ENCODE results near the gene EPS8L1.

EPS8L1 gene

DNA sequence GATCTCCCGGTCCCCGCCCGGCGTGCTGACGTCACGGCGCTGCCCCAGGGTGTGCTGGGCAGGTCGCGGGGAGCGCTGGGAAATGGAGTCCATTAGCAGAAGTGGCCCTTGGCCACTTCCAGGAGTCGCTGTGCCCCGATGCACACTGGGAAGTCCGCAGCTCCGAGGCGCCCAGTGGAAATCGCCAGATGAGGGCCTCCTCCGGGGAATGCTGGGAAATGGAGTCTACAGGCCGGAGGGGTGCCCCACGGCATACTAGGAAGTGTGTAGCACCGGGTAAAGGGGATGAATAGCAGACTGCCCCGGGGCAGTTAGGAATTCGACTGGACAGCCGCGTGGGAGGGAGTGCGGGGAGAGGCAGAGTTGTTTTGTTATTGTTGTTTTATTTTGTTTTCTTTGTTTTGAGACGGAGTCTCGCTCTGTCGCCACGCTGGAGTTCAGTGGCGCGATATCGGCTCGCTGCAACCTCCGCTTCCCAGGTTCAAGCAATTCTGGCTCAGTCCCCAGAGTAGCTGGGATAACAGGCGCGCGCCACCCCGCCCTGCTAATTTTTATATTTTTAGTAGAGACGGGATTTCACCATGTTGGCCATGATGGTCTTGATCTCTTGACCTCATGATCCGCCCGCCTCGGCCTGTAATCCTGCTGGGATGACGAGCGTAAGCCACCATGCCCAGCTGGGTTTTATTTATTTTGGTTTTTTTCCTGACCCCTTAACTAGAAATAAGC, 42.2 kb downstream of the EPS8L1 start:
- peak overlapping the region; percentile 90 for H3K27ac Mint-ChIP-seq
- peak overlapping the region; percentile 96 for H3K4me3 Mint-ChIP-seq
- no peaks in the 10 kb centered on the region for H3K9me3 Mint-ChIP-seq
- H3K27me3 Mint-ChIP-seq (ENCODE audit: low read depth), result peaks cover under 1% of the 10 kb centered on the region
- H3K36me3 Mint-ChIP-seq (ENCODE audit: low read depth), result peaks cover 4% of the 10 kb centered on the region
- H3K4me1 Mint-ChIP-seq (ENCODE audit: low read depth), result peaks cover 28% of the 10 kb centered on the region

DNA sequence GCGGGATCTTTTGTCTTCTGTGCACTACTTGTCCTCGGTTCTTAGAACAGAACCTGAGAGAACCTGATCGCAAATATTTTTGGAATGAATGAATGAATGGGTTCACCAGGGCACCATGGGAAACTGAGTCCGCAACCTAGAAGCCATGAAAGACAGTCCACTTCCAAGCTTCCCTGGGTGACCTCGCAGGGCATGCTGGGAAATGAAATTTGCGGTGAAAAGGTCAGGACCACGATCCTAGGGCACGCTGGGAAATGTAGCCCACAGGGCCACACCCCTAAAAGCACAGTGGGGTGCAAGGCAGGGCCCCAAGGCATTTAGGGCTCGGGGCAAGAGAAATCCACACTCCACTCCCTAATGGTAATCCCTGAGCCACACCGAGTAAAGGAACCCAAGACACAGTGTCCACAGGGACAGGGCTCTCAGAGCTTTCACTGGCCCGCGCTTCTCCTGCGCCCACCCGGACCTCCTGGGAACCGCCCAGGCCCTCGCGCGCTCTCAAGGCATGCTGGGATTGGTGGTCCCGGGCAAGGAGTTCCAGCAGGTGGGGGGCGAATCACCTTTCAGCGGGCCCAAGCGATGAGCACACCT, 42.8 kb downstream of the EPS8L1 start:
- Mint-ChIP-seq H3K27me3 (ENCODE audit: low read depth) (peaks cover 7% of the 10 kb centered on the region), H3K27ac (peak overlapping the region; percentile 90), H3K4me3 (peak overlapping the region; percentile 96), H3K36me3 (ENCODE audit: low read depth) (peaks cover 4% of the 10 kb centered on the region), H3K9me3 (no peaks in the 10 kb centered on the region), H3K4me1 (ENCODE audit: low read depth) (peaks cover 28% of the 10 kb centered on the region)

DNA sequence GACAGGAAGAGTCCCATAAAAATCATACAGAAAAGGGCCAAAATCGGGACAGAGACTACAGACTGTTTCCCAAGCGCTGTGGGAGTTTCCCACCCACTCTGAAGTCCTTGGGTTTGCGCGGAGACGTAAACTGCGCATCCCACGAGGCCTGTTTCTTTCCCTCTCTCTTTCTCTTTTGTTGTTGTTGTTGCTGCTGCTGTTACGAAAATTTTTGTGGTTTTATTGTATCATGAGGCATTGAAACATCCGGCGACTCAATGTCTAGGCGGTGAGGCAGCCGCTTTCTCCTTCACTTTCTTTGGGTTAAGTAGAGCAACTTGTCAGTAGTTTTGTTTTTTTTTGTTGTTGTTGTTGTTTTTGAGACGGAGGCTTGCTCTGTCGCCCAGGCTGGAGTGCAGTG, 43.4 kb downstream of the EPS8L1 start:
- peak overlapping the region; percentile 6 for H3K27ac Mint-ChIP-seq
- H3K4me1 Mint-ChIP-seq (ENCODE audit: low read depth), result peaks cover 28% of the 10 kb centered on the region
- H3K36me3 Mint-ChIP-seq (ENCODE audit: low read depth), result peaks cover 4% of the 10 kb centered on the region
- H3K27me3 Mint-ChIP-seq (ENCODE audit: low read depth), result peaks cover 13% of the 10 kb centered on the region
- H3K9me3 Mint-ChIP-seq, result no peaks in the 10 kb centered on the region
- H3K4me3 Mint-ChIP-seq, result peak overlapping the region; percentile 57

DNA sequence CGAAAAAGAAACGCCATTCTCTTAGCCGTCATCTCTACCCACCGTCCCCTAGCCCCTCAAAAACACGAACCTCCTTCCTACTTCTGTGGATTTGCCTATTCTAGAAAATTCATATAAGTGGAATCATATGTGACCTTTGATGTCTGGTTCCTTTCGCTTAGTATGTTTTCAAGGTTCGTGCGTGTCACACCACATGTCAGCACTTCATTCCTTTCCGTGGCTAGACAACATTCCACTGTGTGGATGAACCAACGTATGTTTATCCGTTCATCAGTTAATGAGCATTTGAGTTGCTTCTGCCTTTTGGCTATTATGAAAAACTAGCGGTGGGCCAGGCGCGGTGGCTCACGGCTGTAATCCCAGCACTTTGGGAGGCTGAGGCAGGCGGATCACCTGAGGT, 55.8 kb downstream of the EPS8L1 start:
- Mint-ChIP-seq H3K4me1 (ENCODE audit: low read depth) (no peaks in the 10 kb centered on the region), H3K9me3 (no peaks in the 10 kb centered on the region), H3K36me3 (ENCODE audit: low read depth) (no peaks in the 10 kb centered on the region), H3K4me3 (no peak overlapping the region), H3K27me3 (ENCODE audit: low read depth) (peaks cover 29% of the 10 kb centered on the region), H3K27ac (no peak overlapping the region)

DNA sequence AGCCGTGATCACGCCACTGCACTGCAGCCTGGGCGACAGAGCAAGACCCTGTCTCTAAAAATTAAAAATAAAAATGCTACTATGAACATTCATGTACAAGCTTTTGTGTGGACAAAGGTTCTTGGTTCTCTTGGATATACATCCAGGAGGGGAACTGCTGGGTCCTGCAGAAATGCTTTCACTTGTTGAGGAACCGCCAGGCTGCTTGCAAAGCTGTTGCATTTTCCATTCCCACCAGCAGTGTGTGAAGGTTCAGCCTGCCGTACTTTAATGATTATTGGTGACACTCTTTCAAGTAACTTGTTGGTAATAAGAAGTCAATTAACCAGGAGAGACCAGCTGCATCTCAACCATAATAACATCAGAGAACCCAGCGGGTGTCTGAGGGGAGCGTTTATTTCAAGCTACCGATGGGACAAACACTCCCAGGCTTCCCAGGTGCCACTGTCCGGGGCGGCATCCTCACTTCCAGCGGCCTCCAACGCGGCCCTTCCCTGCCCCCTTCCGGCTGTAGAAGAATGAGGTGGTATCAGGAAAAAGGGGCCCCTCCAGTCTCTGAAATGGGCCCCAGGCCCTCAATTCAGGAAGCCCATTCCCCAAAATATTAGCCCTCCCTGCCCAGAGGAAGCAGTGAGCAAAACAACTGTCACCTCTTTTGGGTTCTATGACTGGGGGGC, 56.9 kb downstream of the EPS8L1 start:
- peaks cover 20% of the 10 kb centered on the region for H3K27me3 Mint-ChIP-seq (ENCODE audit: low read depth)
- no peak overlapping the region for H3K27ac Mint-ChIP-seq
- no peaks in the 10 kb centered on the region for H3K36me3 Mint-ChIP-seq (ENCODE audit: low read depth)
- no peaks in the 10 kb centered on the region for H3K9me3 Mint-ChIP-seq
- no peaks in the 10 kb centered on the region for H3K4me1 Mint-ChIP-seq (ENCODE audit: low read depth)
- H3K4me3 Mint-ChIP-seq, result no peak overlapping the region

DNA sequence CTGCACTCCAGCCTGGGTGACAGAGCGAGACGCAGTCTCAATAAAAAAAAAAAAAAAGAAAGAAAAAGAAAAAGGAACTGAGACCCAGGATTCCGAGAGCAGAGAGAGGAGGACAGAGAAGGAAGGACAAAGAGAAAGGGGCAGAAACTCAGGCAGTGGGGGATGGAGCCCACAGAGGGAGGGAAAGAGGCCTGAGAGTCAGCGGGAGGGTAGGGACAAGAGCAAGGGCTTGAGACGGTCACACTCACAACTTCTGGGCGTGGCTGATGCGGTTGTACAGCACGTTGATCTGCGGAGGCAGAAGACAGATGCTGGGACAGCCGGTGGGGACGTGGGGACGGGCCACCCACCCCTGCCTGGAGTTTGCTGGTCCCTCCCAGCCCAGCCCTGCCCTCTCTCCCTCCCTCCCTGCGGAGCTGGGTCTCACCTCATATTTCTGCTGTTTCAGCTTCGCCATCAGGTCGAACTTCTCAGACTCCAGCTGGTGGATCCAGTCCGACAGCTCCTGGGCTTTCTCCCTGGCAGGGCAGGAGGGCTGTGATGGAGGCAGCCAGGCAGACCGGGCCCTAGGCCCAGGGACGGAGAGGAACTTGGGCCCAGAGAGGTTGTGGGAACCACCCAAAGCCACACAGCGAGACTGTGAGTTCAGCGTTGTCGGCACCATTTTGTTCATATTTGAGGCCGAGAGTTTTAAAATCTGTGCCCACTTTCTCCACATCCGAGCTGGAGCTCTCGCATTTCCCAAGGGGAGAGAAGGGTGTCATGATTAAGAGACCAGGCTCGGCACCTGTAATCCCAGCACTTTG, 58.2 kb downstream of the EPS8L1 start:
- Mint-ChIP-seq H3K4me3 (no peak overlapping the region), H3K27ac (no peak overlapping the region), H3K9me3 (no peaks in the 10 kb centered on the region), H3K36me3 (ENCODE audit: low read depth) (no peaks in the 10 kb centered on the region), H3K4me1 (ENCODE audit: low read depth) (no peaks in the 10 kb centered on the region), H3K27me3 (ENCODE audit: low read depth) (peaks cover 19% of the 10 kb centered on the region)

DNA sequence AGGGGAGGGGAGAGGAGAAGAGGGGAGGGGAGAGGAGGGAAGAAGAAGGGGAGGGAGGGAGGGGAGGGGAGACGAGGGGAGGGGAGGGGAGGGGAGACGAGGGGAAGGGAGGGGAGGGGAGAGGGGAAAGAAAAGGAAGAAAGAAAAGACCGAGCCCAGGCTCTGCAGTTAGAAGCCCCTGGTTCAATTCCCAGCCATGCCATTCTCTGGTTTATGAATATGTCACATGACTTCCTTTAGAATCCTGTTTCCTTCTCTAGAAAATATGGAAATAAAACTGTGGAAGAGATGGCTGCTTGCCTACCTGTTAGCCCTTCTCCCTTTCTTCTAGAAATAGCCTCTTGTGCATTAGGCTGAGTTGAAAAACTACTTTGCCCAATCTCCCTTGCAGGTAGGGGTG, 59.1 kb downstream of the EPS8L1 start:
- Mint-ChIP-seq H3K27ac (no peak overlapping the region), H3K36me3 (ENCODE audit: low read depth) (no peaks in the 10 kb centered on the region), H3K4me3 (no peak overlapping the region), H3K4me1 (ENCODE audit: low read depth) (no peaks in the 10 kb centered on the region), H3K9me3 (no peaks in the 10 kb centered on the region), H3K27me3 (ENCODE audit: low read depth) (peaks cover 16% of the 10 kb centered on the region)

DNA sequence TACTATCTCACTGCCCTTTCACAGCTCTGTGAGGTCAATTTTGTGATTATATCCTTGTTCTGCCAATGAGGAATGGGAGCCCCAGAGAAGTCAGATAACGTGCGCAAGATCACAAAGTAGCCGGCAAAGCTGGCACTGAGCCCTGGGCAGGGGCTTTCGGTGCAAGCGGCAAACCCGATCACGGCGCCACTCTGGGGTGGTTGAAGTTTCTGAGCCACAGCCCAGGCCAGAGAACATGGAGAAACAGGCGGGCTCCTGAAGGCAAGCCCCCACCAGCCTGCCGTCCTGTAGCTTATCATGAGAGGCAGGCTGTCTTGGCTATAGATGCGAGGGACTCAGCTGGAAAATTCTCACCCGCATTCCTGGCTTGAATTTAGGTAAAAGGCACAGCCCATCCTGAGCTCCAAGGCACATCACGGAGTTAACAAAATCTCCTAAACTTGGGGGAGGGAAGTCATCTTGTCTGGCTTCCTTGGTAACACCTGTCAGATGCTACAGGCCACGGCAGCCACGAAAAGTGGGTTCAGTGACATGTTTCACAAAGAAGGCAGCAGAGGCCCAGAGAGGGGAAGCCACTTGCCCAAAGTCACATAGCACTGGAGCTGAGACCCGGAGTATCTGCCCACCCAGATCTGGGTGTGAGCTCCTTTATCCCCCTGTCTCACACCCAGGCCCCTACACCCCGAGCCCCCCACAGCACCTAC, 60.9 kb downstream of the EPS8L1 start:
- peaks cover 3% of the 10 kb centered on the region for H3K4me1 Mint-ChIP-seq (ENCODE audit: low read depth)
- no peaks in the 10 kb centered on the region for H3K36me3 Mint-ChIP-seq (ENCODE audit: low read depth)
- no peak overlapping the region for H3K4me3 Mint-ChIP-seq
- H3K9me3 Mint-ChIP-seq, result no peaks in the 10 kb centered on the region
- peaks cover 18% of the 10 kb centered on the region for H3K27me3 Mint-ChIP-seq (ENCODE audit: low read depth)
- H3K27ac Mint-ChIP-seq, result no peak overlapping the region
